Cardiac ventricle fibroblast (primary cell): ENCODE results near the gene PPP4R3A. TPM values are rescaled to one million over a fixed set of nuclear protein-coding genes. Genes with fewer than 3 reads are reported as not detected.

Experiments used
- total RNA-seq: library from RNA; depleted of rRNA; stranded (reverse); fragments of >200 nt; gene quantifications from 2 replicates; pipeline ENCODE4 v1.2.3, GENCODE V29; 2015

Gene PPP4R3A
- total RNA-seq, result 37.9 and 49.7 TPM in 2 replicates

GRCh38 chr14:91510171-91511042, at the start of gene PPP4R3A:
Gene PPP4R3A (minus strand): TSS chr14:91510310. CDS start chr14:91509647, 663 bp downstream.

GRCh38 chr14:91417120-91417982, 92.8 kb downstream of the PPP4R3A start, which contains the start of gene CCDC88C:
Gene CCDC88C (minus strand): TSS chr14:91417820. CDS start chr14:91417690, 130 bp downstream.

Other genes starting within 250 kb of the PPP4R3A start
- gene CCDC88C, start 92.5 kb downstream of the PPP4R3A start, total RNA-seq, result 1.6 and 1.7 TPM in 2 replicates
- not detected in 2 replicates for gene CATSPERB, start 221.8 kb upstream of the PPP4R3A start, total RNA-seq